ENCODE data around the gene LILRB5. TPM values are rescaled to one million over a fixed set of nuclear protein-coding genes. Genes with fewer than 3 reads are reported as not detected.
"Not testable (repeated sequence)": the region's sequence is repeated elsewhere in the genome, so short reads cannot be mapped to it uniquely, and the experiment has no call there.

The LILRB5 gene
- total RNA-seq, 4 donors from 2014 or later: 8.3 to 10.7 (median 9.1) TPM

DNA sequence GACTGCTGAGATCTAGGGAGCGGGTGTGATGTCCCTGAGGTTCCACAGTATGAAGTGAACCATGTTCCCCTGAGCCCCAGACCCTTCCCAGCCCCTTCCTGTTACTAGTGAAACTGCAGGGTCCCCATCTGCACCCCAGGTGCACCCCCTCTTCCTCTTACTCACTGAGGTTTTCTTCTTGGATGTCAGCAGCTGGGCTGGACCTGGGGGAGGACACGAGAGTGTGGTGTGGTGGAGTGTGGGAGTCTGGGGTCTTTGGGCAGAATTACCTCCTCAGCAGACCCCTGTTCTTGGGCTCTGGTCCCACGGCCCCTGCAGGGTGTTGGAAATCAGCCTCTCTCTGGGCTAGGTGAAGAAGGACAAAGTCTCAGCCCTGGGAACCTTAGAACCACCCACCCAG lies 11.1 kb downstream of the LILRB5 start:
- H3K36me3 ChIP-seq: no peaks in the 10 kb centered on the region
- no peaks in the 10 kb centered on the region for H3K4me1 ChIP-seq
- WGBS, 2 donors (ENCODE audit: low coverage in 1 of 2): 20 to 55% methylated on average over 1 to 3 of the region's 3 CpGs
- in situ Hi-C loops (cut with MboI; ENCODE audit: low pct_ligation_motif_present in 1 of 4, low pct_unique_long_range_greater_than_20kb in 1 of 4, low sequenced_read_pairs in 3 of 4): no loop called here
- TF ChIP-seq POLR2AphosphoS5 (IDR thresholded peaks at IDR 0.05): no peak
- no peak overlapping the region for H3K4me3 ChIP-seq
- intact Hi-C loops (cut with DNase I; ENCODE audit: low total_unique reads): no loop called here
- DNase-seq: no peak
- H3K27me3 ChIP-seq: no peaks in the 10 kb centered on the region
- no peak overlapping the region for H3K27ac ChIP-seq
- no peaks in the 10 kb centered on the region for H3K9me3 ChIP-seq

DNA sequence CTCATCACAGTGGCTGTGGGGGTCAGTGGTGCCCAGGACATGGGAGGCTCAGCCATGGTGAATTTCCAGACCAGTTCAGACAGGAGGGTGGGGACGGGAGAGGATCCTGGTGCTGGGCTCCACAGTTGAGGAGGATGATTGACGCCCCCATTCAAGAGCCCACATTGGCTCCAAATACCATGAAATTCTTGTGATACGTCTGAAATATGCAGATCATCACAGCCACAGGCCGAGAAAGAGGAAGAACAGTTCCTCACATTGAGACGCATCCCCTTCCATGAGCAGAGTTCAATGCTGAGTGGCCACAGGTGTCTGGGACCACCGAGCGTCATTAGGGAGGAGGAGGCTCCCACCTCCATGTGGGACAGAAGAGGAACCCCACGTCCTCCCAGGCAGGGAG lies 13.3 kb downstream of the LILRB5 start:
- H3K27me3 ChIP-seq; H3K36me3 ChIP-seq; DNase-seq; H3K4me3 ChIP-seq; in situ Hi-C loops (cut with MboI; ENCODE audit: low pct_ligation_motif_present in 1 of 4, low pct_unique_long_range_greater_than_20kb in 1 of 4, low sequenced_read_pairs in 3 of 4); H3K27ac ChIP-seq; intact Hi-C loops (cut with DNase I; ENCODE audit: low total_unique reads); H3K4me1 ChIP-seq; H3K9me3 ChIP-seq: not testable (repeated sequence)
- no CpG with 5 or more reads among the region's 8 CpGs for WGBS, 2 donors (ENCODE audit: low coverage in 1 of 2)

DNA sequence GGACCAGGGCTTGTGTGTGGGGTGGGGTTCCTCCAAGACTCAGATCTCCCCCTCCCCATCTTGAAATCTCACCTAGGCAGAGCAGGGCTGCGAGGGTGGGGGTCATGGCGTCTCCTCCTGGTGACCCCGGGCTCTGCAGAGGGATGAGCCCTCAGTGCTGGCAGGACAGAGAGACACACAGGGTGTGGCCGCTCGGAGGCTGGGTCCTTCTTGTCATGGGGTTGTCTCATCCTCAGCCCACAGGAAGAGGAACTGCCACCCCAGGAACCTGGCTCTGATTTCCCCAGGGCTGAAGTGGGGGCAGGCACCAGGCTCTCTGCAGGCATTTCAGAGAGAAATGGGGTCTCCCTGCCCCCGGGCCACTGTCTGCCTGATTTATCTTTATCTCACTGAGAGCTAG lies 14.4 kb downstream of the LILRB5 start, which contains the start of gene LILRA6:
Gene LILRA6 (minus strand): TSS at position 145 of the 400 bp plus-strand sequence.
- H3K27ac ChIP-seq; DNase-seq; in situ Hi-C loops (cut with MboI; ENCODE audit: low pct_ligation_motif_present in 1 of 4, low pct_unique_long_range_greater_than_20kb in 1 of 4, low sequenced_read_pairs in 3 of 4); H3K36me3 ChIP-seq; intact Hi-C loops (cut with DNase I; ENCODE audit: low total_unique reads); H3K4me1 ChIP-seq; H3K27me3 ChIP-seq; H3K9me3 ChIP-seq; H3K4me3 ChIP-seq: not testable (repeated sequence)
- WGBS, 2 donors (ENCODE audit: low coverage in 1 of 2): no CpG with 5 or more reads among the region's 6 CpGs

DNA sequence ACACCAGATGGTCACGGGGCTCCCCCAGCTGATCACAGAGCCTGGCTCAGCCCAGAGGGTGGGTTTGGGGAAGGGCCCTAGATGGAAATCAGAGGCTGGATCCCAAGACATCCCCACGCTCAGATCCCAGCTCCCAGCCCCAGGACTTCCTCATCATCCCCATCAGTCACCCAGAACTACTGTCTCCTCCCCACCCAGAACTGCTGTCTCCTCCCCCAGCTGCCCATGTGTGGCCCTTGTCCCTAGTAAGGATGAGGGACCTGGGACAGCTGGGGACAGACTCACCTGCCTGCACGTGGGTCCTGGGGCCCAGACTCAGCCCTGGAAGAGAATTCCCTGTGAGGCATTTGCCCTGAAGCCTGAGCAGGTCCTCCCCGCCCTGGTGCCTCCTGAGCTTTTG lies 14.8 kb downstream of the LILRB5 start:
- in situ Hi-C loops (cut with MboI; ENCODE audit: low pct_ligation_motif_present in 1 of 4, low pct_unique_long_range_greater_than_20kb in 1 of 4, low sequenced_read_pairs in 3 of 4); H3K27me3 ChIP-seq; DNase-seq; H3K4me1 ChIP-seq; H3K27ac ChIP-seq; H3K9me3 ChIP-seq; H3K36me3 ChIP-seq; H3K4me3 ChIP-seq; intact Hi-C loops (cut with DNase I; ENCODE audit: low total_unique reads): not testable (repeated sequence)
- WGBS, 2 donors (ENCODE audit: low coverage in 1 of 2): no CpG with 5 or more reads among the region's 4 CpGs

DNA sequence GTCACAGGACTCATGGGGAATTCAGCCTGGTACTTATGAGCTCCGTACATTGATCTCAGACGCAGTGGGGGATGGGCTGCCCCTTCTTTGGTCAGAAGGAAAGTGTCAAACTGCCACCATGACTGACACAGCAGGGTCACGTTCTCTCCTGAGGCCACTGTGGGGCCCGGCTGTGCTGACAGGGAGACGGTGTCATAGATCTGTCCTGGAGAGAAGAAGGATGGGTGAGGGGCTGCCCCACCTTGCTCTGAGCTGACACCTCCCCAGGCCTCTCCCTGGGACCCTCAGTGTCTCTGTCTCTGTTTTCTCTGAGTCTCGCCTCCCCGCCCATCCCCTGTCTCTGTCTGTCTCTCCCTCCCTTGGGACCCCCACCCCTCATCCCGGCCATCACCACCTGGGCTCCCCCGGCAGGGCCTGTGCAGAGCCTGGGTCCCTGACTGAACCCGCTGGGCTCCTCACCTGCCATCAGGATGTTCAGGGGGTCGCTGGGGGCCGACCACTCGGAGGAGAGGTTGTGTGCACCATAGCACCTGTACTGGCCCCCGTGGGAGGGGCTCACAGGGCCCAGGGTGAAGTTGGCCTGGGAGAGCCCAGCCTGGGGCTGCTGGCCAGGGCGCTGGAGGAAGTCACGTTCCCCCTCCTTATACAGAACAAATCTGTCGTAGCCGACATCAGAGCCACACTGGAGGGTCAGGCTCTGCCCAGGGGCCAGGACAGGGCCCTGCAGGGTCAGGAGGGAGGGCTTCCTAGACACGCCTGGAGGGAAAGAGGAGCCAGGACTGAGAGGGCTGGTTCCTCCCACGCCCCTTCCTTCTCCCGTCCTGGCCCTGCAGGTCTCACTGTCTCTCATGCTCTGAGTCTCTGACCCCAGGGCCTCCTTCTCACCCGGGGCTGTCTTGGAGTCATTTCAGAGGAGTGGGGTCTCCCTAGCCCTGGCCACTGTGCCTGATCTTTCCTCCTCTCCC lies 16.4 kb downstream of the LILRB5 start:
- H3K27me3 ChIP-seq; H3K4me1 ChIP-seq; H3K36me3 ChIP-seq; H3K4me3 ChIP-seq; DNase-seq; H3K9me3 ChIP-seq; intact Hi-C loops (cut with DNase I; ENCODE audit: low total_unique reads); H3K27ac ChIP-seq; in situ Hi-C loops (cut with MboI; ENCODE audit: low pct_ligation_motif_present in 1 of 4, low pct_unique_long_range_greater_than_20kb in 1 of 4, low sequenced_read_pairs in 3 of 4): not testable (repeated sequence)
- 55% methylated on average over 10 of the region's 22 CpGs; no CpG with 5 or more reads in 1 of the 2 donors for WGBS, 2 donors (ENCODE audit: low coverage in 1 of 2)

DNA sequence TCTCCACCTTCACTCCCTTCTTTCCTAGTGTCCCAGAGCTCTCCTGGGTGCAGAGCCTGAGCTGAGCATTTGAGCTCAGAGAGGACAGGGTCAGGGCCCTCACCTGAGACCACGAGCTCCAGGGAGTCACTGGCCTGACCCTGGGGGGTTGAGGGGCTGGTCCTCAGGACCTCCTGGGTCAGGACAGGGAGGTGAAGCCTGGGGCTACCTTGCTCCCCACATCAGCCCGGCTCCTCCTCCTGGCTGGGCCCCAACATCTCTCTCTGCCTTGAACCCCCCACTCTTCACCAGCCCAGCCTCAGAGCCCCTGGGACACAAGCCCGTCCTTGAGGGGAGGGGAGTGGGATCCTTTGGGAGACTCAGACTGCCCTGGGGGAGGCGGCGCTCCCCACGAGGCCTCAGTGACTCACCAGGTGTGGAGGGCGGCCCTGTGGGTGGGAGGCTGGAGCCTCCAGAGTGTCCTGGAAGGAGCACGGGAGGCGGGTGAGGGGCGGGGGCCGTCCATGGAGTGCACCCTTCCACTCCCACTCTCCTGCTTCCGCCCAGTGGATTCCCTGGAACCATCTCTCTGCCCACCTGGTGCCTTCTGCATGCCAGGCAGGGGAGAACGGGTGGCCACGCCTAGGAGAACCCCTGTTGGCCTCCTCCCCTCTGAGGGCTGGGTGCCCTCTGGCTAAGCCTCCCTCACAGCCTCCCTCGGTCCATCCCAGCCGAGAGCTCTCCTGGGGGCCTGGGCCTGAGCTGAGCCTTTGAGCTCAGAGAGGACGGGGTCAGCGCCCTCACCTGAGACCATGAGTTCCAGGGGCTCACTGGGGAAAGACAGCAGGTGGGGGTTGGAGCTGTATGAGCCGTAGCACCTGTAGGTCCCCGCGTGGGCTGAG lies 17.3 kb downstream of the LILRB5 start:
- H3K9me3 ChIP-seq: not testable (repeated sequence)

DNA sequence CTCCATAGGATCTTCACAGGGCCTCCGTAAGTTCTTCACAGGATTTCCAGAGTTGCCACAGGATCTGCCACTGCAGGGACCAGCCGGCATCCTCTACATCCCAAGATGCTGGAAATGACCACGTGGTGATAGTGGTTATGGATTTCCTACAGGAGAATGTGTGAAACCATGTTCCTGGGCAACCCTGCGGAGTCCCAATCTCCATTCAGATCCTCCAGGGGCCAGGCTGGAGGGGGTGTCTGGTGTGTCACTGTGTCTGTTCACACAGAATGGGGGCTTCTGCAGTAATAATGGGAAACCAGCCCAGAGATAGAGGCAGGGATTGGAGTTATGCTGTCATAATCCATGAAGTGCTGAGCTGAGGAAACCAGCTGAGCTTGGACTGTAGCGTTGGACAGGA lies 23.1 kb downstream of the LILRB5 start:
- intact Hi-C loops (cut with DNase I; ENCODE audit: low total_unique reads) (loop anchor here (5.0 kb wide), 2 partner anchors 67 to 1053 kb away; no protein-coding TSS in a partner anchor), in situ Hi-C loops (cut with MboI; ENCODE audit: low pct_ligation_motif_present in 1 of 4, low pct_unique_long_range_greater_than_20kb in 1 of 4, low sequenced_read_pairs in 3 of 4) (loop anchor here in 2 of 4 donors (10.0 kb wide), 2 partner anchors 59 to 69 kb away; partner anchors contain the start of gene TMC4 (in 1 of the 2))
- no peak overlapping the region for H3K27ac ChIP-seq
- DNase-seq: no peak
- no peaks in the 10 kb centered on the region for H3K36me3 ChIP-seq
- no peaks in the 10 kb centered on the region for H3K9me3 ChIP-seq
- TF ChIP-seq, protein P1, sequence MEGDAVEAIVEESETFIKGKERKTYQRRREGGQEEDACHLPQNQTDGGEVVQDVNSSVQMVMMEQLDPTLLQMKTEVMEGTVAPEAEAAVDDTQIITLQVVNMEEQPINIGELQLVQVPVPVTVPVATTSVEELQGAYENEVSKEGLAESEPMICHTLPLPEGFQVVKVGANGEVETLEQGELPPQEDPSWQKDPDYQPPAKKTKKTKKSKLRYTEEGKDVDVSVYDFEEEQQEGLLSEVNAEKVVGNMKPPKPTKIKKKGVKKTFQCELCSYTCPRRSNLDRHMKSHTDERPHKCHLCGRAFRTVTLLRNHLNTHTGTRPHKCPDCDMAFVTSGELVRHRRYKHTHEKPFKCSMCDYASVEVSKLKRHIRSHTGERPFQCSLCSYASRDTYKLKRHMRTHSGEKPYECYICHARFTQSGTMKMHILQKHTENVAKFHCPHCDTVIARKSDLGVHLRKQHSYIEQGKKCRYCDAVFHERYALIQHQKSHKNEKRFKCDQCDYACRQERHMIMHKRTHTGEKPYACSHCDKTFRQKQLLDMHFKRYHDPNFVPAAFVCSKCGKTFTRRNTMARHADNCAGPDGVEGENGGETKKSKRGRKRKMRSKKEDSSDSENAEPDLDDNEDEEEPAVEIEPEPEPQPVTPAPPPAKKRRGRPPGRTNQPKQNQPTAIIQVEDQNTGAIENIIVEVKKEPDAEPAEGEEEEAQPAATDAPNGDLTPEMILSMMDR (IDR thresholded peaks at IDR 0.05): no peak
- peaks cover 0 to 3% (median 0%) of the 10 kb centered on the region in 4 donors for H3K4me1 ChIP-seq
- H3K4me3 ChIP-seq: no peak overlapping the region
- H3K27me3 ChIP-seq: peaks cover 21% of the 10 kb centered on the region
- WGBS, 2 donors (ENCODE audit: low coverage in 1 of 2): 35 to 85% methylated on average over 2 to 5 of the region's 5 CpGs

More for the DNA sequence above, 17.3 kb downstream of the LILRB5 start:
- intact Hi-C loops (cut with DNase I; ENCODE audit: low total_unique reads); H3K27me3 ChIP-seq; DNase-seq; H3K27ac ChIP-seq; H3K4me3 ChIP-seq; H3K36me3 ChIP-seq; H3K4me1 ChIP-seq: not testable (repeated sequence)
- in situ Hi-C loops (cut with MboI; ENCODE audit: low pct_ligation_motif_present in 1 of 4, low pct_unique_long_range_greater_than_20kb in 1 of 4, low sequenced_read_pairs in 3 of 4): loop anchor here in 2 of 4 donors (10.0 kb wide), 2 partner anchors 65 to 75 kb away; partner anchors contain the start of gene TMC4 (in 1 of the 2)
- WGBS, 2 donors (ENCODE audit: low coverage in 1 of 2): 68% methylated on average over 12 of the region's 21 CpGs; no CpG with 5 or more reads in 1 of the 2 donors

All from transverse colon (tissue), 4 donors.